NOMO-1 (cell line): ENCODE measurements around the gene UBL5.
"Not testable (repeated sequence)": the region's sequence is repeated elsewhere in the genome, so short reads cannot be mapped to it uniquely, and the experiment has no call there.

Source experiments
- DNase-seq, 2 experiments: peaks; one replicate each; lab custom pipeline; 2025; ENCODE audit not compliant: unreplicated experiment in 2 of 2; lab: John Stamatoyannopoulos, UW

UBL5 gene

DNA sequence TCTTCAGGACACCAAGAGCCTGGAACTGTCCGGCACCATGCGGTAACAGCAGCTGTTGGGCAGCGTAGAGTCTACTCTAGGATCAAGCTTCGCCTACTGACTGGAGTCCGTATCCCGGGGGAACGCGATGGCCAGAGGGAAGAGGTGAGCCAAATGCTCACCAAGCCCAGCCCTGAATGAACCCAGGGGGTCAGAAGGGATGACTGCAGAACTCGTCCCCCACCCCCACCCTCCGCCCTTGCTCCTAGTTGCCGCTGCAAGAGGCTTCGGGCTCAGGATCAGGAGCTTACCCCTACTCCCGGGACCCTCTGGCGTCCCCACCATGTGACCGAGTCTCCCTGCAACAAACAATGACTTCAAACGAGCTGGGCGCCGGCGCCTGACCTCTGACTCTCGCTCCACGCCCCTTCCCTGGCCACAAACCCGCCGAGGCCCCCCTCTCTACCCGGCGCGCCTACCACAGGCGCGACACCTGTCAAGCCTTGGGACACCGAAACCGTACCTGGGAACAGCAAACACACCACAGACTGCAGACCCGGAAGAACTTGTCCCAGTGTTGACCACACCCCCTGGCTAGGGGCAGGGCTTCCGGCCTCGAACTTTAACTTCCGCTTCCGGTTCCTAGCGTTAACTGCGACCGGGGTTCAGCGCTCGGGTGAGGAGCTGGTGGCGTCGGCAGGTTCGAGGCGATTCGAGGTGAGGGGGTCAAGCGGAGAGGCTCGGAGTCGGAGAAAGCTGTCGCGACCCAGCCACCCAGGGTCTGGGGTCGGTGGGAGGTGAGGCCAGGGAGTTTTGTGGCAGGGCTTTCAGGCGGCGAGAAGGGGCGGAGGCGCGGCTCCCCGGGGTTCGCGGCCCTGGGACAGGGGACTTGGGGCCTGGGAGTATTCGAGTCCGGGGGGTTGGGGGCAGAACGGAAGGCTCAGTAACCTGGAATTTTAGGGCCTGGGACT lies at the start of gene UBL5:
Gene UBL5 (plus strand): TSS at position 630 of the 950 bp plus-strand sequence. CDS start 420 bp downstream, outside the sequence.
- peak; percentile 87 to 89 for DNase-seq

DNA sequence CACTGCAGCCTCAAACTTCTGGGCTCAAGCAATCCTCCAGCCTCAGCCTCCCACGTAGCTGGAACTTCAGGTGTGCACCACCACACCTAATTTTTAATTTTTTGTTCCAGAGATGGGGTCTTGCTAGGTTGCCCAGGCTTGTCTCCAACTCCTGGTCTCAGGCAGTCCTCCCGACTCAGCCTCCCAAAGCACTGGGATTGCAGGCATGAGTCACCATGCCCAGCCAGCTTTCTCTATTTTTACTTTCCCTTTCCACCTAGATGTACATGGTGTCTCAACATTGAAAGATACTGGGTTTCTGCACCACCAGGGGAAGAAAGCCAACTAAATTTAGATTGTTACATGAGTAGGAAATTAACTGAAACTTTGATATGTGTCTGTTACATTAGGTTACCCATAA lies 45.4 kb upstream of the UBL5 start:
- DNase-seq: no peak

DNA sequence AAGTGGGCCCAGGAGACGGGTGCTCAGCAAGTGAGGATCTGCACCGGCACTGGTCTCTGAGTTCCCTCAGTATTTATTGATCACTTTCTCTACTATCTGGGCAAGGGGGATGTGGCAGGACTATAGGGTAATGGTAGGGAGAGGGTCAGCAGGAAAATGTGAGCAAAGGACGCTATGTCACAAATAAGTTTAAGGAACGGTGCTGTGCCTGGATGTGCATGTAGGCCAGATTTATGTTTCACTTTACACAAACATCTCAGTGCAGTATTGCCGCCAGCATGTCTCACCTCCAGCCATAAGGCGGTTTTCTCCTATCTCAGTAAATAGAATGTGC lies 43.6 kb upstream of the UBL5 start:
- DNase-seq: not testable (repeated sequence)

- peak; percentile 91 for DNase-seq
Observed at GRCh38 chr19:9785367-9786331, 42.1 kb upstream of the UBL5 start.

DNA sequence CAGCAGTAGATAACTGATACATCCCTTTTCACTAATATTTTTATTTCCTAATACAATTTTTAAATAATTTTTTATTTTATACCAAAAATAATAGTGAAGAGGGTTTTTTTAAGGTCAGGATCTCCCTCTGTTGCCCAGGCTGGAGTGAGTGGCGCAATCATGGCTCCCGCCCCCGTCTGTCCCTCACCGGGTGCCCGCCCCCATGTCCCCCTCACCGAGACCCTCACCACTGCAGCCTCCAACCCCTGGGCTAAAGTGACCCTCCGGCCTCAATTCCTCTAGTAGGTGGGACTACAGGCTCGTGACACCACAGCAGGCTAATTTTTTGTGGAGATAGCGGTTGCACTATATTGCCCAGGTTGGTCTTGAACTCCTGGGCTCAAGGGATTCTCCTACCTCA lies 41.4 kb upstream of the UBL5 start:
- no peak for DNase-seq

DNA sequence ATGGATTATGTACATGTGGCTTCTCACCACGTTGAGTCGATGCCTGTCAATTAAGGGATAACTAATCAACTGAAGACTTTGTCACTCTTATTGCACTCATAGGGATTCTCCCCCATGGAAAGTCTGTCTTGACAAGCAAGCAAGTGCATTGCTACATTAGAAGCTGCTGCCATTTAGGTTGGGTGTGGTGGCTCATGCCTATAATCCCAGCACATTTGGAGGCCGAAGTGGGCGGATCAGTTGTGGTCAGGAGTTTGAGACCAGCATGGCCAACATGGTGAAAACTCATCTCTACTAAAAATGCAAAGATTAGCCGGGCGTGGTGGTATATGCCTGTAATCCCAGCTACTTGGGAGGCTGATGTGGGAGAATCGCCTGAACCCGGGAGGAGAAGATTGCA lies 40.9 kb upstream of the UBL5 start:
- no peak for DNase-seq

DNA sequence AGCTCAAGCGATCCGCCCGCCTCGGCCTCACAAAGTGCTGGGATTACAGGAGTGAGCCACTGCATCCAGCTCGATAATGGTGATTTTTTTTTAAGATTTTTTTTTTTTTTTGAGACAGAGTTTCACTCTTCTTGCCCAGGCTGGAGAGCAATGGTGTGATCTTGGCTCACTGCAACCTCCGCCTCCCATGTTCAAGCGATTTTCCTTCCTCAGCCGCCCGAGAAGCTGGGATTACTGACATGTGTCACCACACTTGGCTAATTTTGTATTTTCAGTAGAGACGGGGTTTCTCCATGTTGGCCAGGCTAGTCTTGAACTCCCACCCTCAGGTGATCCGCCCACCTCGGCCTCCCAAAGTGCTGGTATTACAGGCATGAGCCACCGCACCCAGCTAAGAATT lies 39.1 kb upstream of the UBL5 start:
- not testable (repeated sequence) for DNase-seq

GRCh38 chr19:9789066-9789465 lies 38.7 kb upstream of the UBL5 start:
- DNase-seq: no peak

GRCh38 chr19:9789579-9789978 lies 38.1 kb upstream of the UBL5 start:
- DNase-seq: not testable (repeated sequence)

GRCh38 chr19:9791073-9791367 lies 36.7 kb upstream of the UBL5 start:
- DNase-seq: not testable (repeated sequence)

- DNase-seq: peak; percentile 64 to 81
Observed at GRCh38 chr19:9791552-9792205, 36.0 kb upstream of the UBL5 start.

DNA sequence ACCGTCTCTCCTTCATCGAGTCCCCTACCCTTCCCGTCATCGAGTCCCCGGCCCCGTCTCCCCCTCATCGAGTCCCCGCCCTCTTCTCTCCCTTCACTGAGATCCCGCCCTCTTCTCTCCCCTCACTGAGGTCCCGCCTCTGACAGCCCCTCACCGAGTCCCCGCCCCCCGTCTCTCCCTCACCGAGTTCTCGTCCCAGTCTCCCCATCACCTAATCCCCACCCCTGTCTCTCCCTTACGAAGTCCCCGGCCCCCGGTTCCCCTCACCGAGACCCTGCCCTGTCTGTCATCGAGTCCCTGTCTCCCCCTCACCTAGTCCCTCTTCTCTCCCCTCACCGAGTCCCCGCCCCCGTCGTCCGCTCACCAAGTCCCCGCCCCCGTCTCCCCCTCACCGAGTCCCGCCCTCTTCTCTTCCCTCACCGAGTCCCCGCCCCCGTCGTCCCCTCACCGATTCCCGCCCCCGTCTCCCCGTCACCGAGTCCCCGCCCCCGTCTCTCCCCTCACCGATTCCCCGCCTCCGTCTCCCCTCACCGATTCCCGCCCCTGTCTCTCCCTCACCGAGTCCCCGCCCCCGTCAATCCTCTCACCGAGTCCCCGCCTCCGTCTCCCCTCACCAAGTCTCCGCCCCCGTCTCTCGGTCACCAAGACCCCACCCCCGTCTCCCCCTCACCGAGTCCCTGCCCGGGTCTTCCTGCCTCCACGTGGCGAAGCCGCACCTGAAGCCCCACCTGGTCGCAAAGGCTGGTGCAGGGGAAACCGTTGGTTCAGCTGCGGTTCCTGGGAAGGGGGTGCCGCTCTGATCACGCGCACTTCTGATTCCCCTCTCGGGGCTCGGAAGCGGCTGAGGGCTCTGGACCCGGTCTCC lies 35.3 kb upstream of the UBL5 start:
- peak; percentile 68 to 84 for DNase-seq

- DNase-seq: no peak
Observed at GRCh38 chr19:9793071-9793591, 34.6 kb upstream of the UBL5 start.

DNA sequence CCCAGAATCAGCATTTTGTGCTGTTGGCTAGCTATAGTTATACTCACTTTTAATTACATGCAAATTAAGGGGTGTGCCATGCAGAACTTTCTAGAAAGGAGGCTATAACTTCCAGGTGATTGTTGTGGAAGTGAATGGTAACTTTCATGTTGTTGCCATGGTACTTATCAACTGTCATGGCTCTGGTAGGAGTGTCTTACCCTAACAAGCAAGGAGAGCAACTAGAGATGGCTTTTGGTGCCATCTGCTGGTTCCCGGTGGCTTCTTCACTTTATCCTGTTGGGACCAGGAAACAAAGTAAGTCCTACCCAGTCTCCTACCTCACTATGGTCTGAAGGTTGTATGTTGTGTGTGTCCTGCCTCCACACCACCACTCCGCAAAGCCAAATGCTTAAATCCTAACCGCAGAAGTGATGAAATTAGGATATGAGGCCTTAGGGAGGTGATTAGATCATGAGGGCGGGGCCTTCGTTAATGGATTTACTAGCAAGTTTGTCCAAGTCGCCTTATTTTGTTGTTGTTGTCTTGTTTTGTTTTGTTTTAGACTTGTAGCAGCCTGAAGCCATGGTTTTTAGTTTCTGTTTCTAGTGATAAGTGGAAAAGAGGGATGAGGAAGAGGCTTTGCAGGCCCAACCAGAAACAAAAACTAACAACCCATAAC lies 31.5 kb upstream of the UBL5 start:
- peak; percentile 59 to 91 for DNase-seq

DNA sequence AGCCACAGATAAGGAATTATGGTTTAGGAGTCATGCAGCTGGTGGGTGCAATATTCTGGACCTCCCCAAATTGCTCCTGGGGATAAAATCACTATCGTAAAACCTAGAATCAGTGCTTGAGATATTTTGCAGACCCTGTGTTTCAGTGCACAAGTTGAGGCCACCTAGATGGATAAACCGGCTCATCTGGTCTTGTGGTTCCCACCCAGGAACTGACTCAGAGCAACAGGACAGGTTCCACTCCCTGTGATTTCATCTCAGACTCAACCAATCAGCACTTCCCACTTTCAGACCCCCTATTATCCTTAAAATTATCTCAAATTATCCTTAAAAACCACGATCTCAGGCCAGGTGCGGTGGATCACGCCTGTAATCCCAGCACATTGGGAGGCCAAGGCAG lies 29.8 kb upstream of the UBL5 start:
- DNase-seq: no peak

- DNase-seq: no peak
Observed at GRCh38 chr19:9799162-9799561, 28.6 kb upstream of the UBL5 start.

DNA sequence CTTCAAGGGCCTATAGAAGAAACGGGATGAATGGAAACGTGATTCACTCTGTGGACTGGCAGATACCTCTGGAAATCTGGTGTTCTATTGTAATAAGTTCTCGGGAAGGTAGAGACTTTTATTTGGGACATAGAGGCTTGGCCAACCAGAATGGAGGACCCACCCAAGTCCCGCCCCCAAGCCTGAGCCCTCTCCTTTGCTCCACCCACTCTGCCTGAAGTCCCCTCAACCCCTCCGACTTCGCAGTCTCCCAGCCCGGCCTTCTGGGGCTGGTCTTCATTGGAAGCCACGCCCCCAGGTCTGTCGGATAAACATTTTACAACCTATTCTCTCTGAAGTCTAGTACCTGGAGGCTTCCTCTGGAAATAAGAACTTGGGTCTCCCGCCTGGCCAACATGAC lies 25.7 kb upstream of the UBL5 start:
- no peak for DNase-seq

GRCh38 chr19:9806803-9807202 lies 20.9 kb upstream of the UBL5 start:
- no peak for DNase-seq
